ENCODE data around the gene EFR3B.

DNA sequence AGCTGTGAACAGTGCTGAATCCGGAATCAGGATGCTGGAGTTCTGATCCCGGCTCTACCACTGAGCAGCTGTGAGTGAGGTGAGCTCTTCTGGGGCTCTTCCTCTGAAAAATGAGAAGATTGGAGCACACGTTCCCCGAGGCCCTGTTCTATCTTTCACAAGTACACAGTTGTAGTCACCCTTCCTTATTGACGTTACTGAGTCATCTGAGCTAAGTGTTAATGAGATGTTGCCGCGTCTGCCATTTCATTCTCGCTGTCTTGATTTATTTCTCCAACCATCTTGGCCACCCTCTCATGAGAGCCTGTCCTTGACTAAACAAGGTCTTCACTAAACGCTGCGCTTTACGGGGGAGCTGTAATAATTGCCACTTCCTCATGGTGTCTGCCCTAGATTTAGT is 31.9 kb upstream of the EFR3B start:
- no peak for TF ChIP-seq POLR2A (IDR thresholded peaks at IDR 0.05)
- TF ChIP-seq, protein P1, sequence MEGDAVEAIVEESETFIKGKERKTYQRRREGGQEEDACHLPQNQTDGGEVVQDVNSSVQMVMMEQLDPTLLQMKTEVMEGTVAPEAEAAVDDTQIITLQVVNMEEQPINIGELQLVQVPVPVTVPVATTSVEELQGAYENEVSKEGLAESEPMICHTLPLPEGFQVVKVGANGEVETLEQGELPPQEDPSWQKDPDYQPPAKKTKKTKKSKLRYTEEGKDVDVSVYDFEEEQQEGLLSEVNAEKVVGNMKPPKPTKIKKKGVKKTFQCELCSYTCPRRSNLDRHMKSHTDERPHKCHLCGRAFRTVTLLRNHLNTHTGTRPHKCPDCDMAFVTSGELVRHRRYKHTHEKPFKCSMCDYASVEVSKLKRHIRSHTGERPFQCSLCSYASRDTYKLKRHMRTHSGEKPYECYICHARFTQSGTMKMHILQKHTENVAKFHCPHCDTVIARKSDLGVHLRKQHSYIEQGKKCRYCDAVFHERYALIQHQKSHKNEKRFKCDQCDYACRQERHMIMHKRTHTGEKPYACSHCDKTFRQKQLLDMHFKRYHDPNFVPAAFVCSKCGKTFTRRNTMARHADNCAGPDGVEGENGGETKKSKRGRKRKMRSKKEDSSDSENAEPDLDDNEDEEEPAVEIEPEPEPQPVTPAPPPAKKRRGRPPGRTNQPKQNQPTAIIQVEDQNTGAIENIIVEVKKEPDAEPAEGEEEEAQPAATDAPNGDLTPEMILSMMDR (IDR thresholded peaks at IDR 0.05): no peak
